ENCODE measurements around the gene KLHL1.

The KLHL1 gene

GRCh38 chr13:69769608-69770007, 338.6 kb downstream of the KLHL1 start:
- no peak for DNase-seq
- TF ChIP-seq, protein P1, sequence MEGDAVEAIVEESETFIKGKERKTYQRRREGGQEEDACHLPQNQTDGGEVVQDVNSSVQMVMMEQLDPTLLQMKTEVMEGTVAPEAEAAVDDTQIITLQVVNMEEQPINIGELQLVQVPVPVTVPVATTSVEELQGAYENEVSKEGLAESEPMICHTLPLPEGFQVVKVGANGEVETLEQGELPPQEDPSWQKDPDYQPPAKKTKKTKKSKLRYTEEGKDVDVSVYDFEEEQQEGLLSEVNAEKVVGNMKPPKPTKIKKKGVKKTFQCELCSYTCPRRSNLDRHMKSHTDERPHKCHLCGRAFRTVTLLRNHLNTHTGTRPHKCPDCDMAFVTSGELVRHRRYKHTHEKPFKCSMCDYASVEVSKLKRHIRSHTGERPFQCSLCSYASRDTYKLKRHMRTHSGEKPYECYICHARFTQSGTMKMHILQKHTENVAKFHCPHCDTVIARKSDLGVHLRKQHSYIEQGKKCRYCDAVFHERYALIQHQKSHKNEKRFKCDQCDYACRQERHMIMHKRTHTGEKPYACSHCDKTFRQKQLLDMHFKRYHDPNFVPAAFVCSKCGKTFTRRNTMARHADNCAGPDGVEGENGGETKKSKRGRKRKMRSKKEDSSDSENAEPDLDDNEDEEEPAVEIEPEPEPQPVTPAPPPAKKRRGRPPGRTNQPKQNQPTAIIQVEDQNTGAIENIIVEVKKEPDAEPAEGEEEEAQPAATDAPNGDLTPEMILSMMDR (IDR thresholded peaks at IDR 0.05; ENCODE audit: low read depth, low read length, missing control alignments) = no peak
- no peak overlapping the region for H3K4me3 ChIP-seq (ENCODE audit: low read depth, low read length)
- in situ Hi-C loops (cut with HindIII; ENCODE audit: low pct_ligation_motif_present, low sequenced_read_pairs) = no loop called here
- H3K27ac ChIP-seq = no peak overlapping the region
- H3K36me3 ChIP-seq (replicated peaks) = no peaks in the 10 kb centered on the region
- no peaks in the 10 kb centered on the region for H3K27me3 ChIP-seq (replicated peaks)

DNA sequence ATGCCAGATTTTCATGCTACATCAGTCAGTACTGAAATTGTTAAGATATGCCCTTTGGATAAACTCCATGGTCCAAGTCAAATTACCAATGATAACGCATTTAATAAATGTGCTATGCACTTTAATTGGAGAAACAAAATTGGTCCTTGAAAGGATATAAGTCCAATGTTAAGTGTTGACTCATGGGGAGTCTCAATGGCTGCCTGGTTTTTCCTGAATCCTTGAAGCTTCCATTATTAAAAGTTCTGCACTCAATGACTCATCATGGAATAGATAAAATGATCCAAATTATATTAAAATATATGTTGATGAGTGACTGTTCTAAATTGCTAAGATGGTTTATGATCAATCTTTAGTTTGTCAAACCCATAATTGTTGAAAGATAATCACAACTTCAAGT, 346.7 kb downstream of the KLHL1 start:
- DNase-seq = no peak
- Histone ChIP-seq H3K4me3 (ENCODE audit: low read depth, low read length) (no peak overlapping the region), H3K27ac (no peak overlapping the region), H3K27me3 (replicated peaks) (no peaks in the 10 kb centered on the region), H3K36me3 (replicated peaks) (no peaks in the 10 kb centered on the region)
- TF ChIP-seq, protein P1 (IDR thresholded peaks at IDR 0.05; ENCODE audit: low read depth, low read length, missing control alignments) = no peak
- in situ Hi-C loops (cut with HindIII; ENCODE audit: low pct_ligation_motif_present, low sequenced_read_pairs) = no loop called here

- Histone ChIP-seq H3K27me3 (replicated peaks) (no peaks in the 10 kb centered on the region), H3K4me3 (ENCODE audit: low read depth, low read length) (no peak overlapping the region), H3K36me3 (replicated peaks) (no peaks in the 10 kb centered on the region), H3K27ac (no peak overlapping the region)
- TF ChIP-seq, protein P1 (IDR thresholded peaks at IDR 0.05; ENCODE audit: low read depth, low read length, missing control alignments) = no peak
- no peak for DNase-seq
- in situ Hi-C loops (cut with HindIII; ENCODE audit: low pct_ligation_motif_present, low sequenced_read_pairs) = no loop called here
Observed at GRCh38 chr13:69755101-69755500, 353.2 kb downstream of the KLHL1 start.

- H3K4me3 ChIP-seq (ENCODE audit: low read depth, low read length) = no peak overlapping the region
- no peak for DNase-seq
- no peaks in the 10 kb centered on the region for H3K36me3 ChIP-seq (replicated peaks)
- H3K27me3 ChIP-seq (replicated peaks) = no peaks in the 10 kb centered on the region
- TF ChIP-seq, protein P1 (IDR thresholded peaks at IDR 0.05; ENCODE audit: low read depth, low read length, missing control alignments) = no peak
- in situ Hi-C loops (cut with HindIII; ENCODE audit: low pct_ligation_motif_present, low sequenced_read_pairs) = no loop called here
- H3K27ac ChIP-seq = no peak overlapping the region
Observed at GRCh38 chr13:69751259-69751658, 357.0 kb downstream of the KLHL1 start.

DNA sequence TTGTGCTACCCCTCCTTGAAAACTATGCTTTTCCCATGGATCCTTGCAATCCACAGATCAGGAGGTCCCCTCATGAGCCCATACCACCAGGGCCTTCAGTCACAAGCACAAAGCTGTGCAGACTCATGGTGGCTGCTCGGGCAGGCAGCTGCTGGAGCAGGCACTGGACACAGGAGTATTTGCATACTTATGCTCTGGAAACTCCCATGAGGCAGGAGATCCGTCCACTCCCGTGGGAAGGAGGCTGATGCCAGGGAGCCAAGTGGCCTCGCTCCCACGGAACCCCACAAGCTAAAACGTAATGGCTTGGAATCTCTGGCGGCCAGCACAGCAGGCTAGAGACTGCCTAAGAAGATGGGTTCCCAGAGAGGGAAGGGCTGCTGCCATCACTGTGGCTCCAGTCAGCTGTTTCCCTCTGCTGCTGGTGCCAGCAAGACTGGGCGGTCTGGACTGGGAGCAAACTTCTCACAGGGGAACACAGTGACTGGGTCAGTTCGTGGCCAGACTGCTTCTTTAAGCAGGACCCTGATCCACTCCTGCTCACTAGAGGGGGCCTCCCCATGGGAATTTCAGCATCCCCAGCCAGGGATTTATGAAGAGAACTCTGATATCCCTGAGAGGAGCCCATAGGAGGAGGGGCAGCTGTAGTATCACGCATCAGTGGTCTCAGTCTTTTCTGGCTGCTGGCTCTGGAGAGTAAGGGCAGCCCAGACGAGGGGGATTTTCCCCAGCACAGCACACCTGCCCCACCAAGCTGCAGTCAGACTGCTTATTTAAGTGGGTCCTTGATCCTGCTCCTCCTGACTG, 370.9 kb downstream of the KLHL1 start:
- TF ChIP-seq, protein P1 (IDR thresholded peaks at IDR 0.05; ENCODE audit: low read depth, low read length, missing control alignments) = no peak
- no peak overlapping the region for H3K4me3 ChIP-seq (ENCODE audit: low read depth, low read length)
- no peaks in the 10 kb centered on the region for H3K27me3 ChIP-seq (replicated peaks)
- DNase-seq = no peak
- no peaks in the 10 kb centered on the region for H3K36me3 ChIP-seq (replicated peaks)
- in situ Hi-C loops (cut with HindIII; ENCODE audit: low pct_ligation_motif_present, low sequenced_read_pairs) = no loop called here
- no peak overlapping the region for H3K27ac ChIP-seq

DNA sequence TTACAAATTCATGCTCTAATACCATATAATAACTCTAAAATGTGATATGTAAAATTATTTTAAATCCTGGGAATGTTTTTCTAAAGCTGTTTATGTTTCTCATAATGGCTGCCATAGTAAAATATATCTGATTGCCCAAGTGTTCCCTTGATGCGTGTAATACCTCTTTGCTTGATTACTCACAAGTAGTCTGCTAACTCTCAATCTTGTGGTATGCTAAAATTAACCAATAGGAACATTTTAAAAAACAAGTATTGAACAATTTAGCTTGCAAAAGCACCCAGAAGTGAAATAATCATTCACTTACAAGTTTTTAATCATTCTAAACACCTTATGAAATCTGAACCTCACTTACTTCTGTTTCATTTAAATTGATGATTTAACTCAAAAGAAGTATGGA, 386.6 kb downstream of the KLHL1 start:
- no peaks in the 10 kb centered on the region for H3K27me3 ChIP-seq (replicated peaks)
- no peak overlapping the region for H3K27ac ChIP-seq
- TF ChIP-seq, protein P1 (IDR thresholded peaks at IDR 0.05; ENCODE audit: low read depth, low read length, missing control alignments) = no peak
- in situ Hi-C loops (cut with HindIII; ENCODE audit: low pct_ligation_motif_present, low sequenced_read_pairs) = no loop called here
- no peak overlapping the region for H3K4me3 ChIP-seq (ENCODE audit: low read depth, low read length)
- DNase-seq = no peak
- H3K36me3 ChIP-seq (replicated peaks) = no peaks in the 10 kb centered on the region
